ENCODE results near the gene NCMAP.
"Not testable (repeated sequence)": the region's sequence is repeated elsewhere in the genome, so short reads cannot be mapped to it uniquely, and the experiment has no call there.

NCMAP gene

DNA sequence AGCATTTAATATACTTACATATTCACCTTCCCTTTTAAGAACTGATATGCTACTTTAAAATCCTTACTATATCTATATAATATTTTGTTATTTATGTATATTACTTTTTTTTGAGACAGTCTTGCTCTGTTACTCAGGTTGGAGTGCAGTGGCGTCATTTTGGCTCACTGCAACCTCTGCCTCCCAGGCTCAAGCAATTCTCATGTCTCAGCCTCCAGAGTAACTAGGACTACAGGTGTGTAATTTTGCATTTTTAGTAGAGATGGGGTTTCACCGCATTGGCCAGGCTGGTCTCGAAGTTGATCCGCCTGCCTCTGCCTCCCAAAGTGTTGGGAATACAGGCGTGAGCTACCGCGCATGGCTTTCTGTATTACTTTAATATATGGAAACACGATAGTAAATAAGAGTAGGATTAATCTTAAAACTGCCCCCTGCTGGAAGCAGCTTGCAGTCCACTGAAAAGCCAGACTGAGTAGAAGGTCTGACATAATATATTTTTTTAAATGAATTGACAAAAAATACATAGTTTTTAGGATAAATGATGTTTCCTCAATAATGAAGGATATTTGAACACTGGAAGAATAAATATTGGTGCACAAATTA lies 28.8 kb upstream of the NCMAP start:
- DNase-seq (ENCODE audit: insufficient read length) (no peak), FAIRE-seq (no peak)
- TF ChIP-seq POLR2AphosphoS5 (IDR thresholded peaks at IDR 0.05; ENCODE audit: low read depth, low read length) (no peak), POLR2A (IDR thresholded peaks at IDR 0.05; ENCODE audit: low read depth, low read length) (no peak)

DNA sequence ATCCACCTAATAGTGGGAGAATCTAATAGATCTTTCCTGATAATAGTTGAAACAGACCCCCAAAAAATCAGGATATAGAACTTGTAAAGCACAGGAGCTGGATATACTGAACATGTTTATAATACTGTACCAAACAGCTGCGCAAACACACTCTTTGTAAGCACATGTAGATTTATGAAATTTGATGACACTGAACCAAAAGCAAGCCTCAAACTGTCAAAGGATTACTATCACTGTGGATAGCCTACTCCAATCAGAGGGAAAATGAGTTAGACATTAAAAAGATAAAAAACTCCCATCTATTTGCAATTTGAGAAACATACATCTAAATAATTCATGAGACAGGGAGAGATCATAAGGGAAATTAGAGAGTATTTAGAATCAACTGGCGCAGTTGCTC lies 27.1 kb upstream of the NCMAP start:
- DNase-seq (ENCODE audit: insufficient read length): no peak
- TF ChIP-seq POLR2A (IDR thresholded peaks at IDR 0.05; ENCODE audit: low read depth, low read length) (no peak), POLR2AphosphoS5 (IDR thresholded peaks at IDR 0.05; ENCODE audit: low read depth, low read length) (no peak), TAF1 (IDR thresholded peaks at IDR 0.05; ENCODE audit: borderline replicate concordance, low read depth, low read length) (no peak)
- no peak for FAIRE-seq

DNA sequence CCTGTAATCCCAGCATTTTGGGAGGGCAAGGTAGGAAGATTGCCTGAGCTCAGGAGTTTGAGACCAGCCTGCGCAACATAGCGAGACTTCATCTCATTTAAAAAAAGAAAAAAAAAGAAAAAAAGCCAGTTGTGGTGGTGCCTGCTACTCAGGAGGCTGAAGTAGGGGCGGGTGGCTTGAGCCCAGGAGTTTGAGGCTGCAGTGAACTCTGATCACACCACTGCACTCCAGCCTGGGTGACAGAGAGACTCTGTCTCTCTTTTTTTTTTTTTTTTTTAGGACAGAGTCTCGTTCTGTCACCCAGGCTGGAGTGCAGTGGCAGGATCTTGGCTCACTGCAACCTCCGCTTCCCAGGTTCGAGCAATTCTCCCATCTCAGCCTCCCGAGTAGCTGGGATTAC lies 26.6 kb upstream of the NCMAP start:
- DNase-seq (ENCODE audit: insufficient read length); FAIRE-seq: not testable (repeated sequence)

DNA sequence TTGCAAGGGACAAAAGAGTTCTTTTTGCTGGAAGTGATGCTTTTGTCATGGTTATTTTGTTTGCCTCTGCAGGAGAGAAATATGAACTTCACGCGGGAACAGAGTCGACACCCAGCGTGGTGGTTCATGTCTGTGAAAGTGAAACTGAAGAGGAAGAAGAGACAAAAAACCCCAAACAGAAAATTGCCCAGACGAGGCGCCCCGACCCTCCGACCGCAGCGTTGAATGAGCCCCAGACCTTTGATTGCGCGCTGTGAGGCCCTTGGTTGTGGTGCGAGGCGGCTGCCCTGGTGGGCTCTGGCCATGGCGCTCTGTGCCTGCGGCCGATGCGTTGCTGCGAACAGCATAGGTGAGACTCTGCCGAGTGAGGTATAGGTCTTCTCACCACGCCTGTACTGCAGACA lies 20.9 kb upstream of the NCMAP start:
- peak; percentile 86 for FAIRE-seq

DNA sequence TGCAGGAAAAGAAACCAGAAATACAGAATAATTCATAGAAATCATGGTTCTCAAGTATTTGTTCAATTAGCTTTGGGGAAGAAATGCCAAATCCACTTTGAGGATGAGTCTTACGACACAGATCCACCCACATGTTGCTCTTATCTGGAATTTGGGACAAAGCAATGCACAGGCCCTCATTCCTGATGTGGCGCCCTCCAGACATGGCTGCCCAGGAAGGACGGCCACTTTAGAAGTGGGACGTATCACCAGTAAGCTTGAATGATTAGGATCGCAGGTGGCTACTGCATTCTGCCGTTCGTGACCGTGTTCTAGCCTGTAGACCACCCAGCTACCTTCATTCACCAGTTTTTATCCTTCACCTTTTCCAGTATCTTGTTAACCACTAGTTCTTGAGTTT lies 20.1 kb upstream of the NCMAP start:
- DNase-seq (ENCODE audit: insufficient read length) (no peak), FAIRE-seq (peak; percentile 50)
- no peak for TF ChIP-seq TAF1 (IDR thresholded peaks at IDR 0.05; ENCODE audit: borderline replicate concordance, low read depth, low read length)
- TF ChIP-seq POLR2A (IDR thresholded peaks at IDR 0.05; ENCODE audit: low read depth, low read length): no peak
- TF ChIP-seq POLR2AphosphoS5 (IDR thresholded peaks at IDR 0.05; ENCODE audit: low read depth, low read length): no peak

More for the DNA sequence above, 20.9 kb upstream of the NCMAP start:
- no peak for DNase-seq (ENCODE audit: insufficient read length)
- TF ChIP-seq TAF1 (IDR thresholded peaks at IDR 0.05; ENCODE audit: borderline replicate concordance, low read depth, low read length): no peak
- no peak for TF ChIP-seq POLR2AphosphoS5 (IDR thresholded peaks at IDR 0.05; ENCODE audit: low read depth, low read length)
- TF ChIP-seq POLR2A (IDR thresholded peaks at IDR 0.05; ENCODE audit: low read depth, low read length): no peak

DNA sequence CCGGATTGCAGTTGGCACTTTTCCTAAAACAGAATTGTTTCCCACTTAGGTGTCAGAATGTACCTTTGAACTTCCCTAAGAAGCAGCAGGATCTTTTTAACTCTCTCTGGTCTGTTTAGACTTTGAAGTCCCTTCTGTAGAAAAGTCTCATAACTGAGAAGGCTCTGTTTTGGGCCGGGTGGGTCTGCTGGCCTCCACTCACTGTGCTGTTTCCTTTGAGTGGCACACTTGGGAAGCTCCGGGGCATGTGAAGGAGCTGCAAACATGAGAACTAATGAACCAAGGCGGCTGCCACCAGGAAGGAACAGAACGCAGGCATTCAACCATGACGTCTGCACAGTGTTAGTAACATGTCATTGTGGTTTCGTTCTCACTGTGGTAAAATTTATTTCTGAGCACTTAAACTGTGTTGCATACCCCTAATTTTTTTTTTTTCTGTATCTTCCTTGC lies 19.5 kb upstream of the NCMAP start:
- TF ChIP-seq POLR2AphosphoS5 (IDR thresholded peaks at IDR 0.05; ENCODE audit: low read depth, low read length) (no peak), TAF1 (IDR thresholded peaks at IDR 0.05; ENCODE audit: borderline replicate concordance, low read depth, low read length) (no peak), POLR2A (IDR thresholded peaks at IDR 0.05; ENCODE audit: low read depth, low read length) (no peak)
- no peak for DNase-seq (ENCODE audit: insufficient read length)
- peak; percentile 91 for FAIRE-seq

DNA sequence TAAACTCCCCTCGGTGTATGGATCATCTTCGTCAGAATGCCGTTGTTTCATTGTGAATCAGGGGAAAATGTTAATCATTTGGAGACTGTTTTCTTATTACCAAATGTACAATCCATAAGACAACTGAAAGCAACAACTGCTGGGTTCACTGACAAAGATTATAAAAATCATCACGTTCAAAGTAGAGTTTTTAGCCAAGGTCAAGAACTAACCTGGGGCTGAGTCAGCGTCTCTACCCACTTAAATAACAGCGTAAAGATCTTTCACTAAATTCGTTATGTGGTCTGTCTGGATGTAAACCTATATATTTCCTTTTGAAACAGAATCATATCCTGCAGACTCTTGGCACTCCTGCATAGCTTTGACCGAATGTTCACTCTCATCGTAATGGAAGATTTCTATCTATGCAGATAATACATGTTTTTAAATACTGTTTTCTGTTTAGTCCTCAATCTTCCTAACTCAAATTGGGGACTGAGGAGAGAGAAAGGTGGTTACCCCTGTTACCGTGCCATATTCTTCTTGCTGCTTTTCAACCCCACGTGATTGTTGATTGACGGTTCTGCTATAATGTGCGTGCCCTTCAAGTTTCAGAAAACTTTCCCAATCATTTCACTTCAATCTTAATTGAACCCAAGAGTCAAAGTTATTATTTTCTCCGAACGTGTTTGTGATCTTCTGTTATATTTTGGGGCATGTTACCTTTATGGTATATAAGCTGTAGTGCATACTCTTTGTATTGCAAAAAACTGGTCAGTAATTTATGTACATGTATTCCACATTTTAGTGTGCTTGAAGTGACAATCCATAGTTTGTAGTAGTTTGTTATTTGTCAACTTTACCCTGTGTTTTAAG lies 15.6 kb upstream of the NCMAP start:
- no peak for TF ChIP-seq TAF1 (IDR thresholded peaks at IDR 0.05; ENCODE audit: borderline replicate concordance, low read depth, low read length)
- no peak for TF ChIP-seq POLR2AphosphoS5 (IDR thresholded peaks at IDR 0.05; ENCODE audit: low read depth, low read length)
- no peak for TF ChIP-seq POLR2A (IDR thresholded peaks at IDR 0.05; ENCODE audit: low read depth, low read length)
- no peak for FAIRE-seq
- no peak for DNase-seq (ENCODE audit: insufficient read length)

DNA sequence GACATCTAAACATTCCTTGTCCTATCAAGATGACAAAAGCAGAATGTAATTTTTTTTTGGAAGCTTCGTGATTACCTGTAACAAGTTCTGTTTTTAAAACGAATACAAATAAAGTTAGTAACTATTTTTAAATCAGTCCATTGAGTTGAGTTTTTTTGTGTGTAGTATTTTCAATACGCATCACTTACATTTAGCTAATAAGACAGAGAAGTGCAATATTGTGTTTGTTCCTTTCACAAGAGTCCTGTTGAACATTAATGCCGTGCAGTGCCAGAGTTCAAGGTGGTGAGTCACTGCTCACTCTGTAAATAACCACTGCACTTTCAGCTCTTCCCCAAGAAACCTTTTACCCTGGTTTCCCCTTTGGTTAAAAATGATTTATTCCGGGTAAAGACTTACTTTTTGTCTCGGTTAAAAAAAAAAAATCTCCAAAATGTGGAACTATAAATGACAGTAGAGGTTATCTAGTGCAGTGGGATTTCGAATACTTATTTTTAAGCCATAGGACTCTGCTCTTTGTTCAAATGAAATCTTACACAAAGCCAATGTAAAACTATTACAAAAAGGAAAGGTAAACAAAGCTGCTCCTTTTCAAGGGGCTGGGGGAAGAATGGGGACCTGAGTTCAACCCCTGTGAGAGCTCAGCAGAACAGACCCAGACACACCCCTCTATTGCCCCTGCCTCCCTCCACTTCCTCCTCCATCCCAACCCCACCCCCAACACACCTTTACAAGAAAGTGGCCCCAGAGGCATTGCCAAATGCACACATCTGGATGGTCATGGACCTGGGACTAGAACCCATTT lies 14.8 kb upstream of the NCMAP start:
- no peak for FAIRE-seq
- no peak for DNase-seq (ENCODE audit: insufficient read length)
- TF ChIP-seq POLR2A (IDR thresholded peaks at IDR 0.05; ENCODE audit: low read depth, low read length): no peak
- TF ChIP-seq TAF1 (IDR thresholded peaks at IDR 0.05; ENCODE audit: borderline replicate concordance, low read depth, low read length): no peak
- no peak for TF ChIP-seq POLR2AphosphoS5 (IDR thresholded peaks at IDR 0.05; ENCODE audit: low read depth, low read length)

DNA sequence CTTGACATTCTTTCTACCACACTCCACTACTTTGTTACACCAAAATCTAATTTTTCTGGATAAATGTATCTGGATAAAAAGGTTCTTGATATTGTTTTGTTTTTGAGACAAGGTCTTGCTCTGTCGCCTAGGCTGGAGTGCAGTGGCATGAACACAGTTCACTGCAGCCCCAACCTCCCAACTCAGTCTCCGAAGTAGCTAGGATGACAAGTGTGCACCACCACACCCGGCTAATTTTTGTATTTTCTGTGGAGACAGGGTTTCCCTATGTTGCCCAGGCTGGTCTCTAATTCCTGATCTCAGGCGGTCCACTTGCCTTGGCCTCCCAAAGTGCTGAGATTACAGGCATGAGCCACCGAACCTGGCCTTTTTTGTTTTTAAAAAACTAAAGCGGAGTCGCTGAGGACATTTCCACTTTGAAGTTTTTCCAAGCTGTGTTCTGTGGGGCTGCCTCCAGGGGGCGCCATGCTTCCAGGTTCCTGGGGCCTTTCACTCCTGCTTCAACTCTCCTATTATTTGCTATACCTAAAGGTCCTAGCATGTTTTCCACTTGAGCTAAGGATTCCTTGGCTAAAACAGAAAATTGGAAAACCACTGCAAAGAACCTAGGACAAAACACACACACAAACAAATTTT lies 14.1 kb upstream of the NCMAP start:
- DNase-seq (ENCODE audit: insufficient read length): no peak
- TF ChIP-seq POLR2AphosphoS5 (IDR thresholded peaks at IDR 0.05; ENCODE audit: low read depth, low read length) (no peak), TAF1 (IDR thresholded peaks at IDR 0.05; ENCODE audit: borderline replicate concordance, low read depth, low read length) (no peak), POLR2A (IDR thresholded peaks at IDR 0.05; ENCODE audit: low read depth, low read length) (no peak)
- FAIRE-seq: no peak

DNA sequence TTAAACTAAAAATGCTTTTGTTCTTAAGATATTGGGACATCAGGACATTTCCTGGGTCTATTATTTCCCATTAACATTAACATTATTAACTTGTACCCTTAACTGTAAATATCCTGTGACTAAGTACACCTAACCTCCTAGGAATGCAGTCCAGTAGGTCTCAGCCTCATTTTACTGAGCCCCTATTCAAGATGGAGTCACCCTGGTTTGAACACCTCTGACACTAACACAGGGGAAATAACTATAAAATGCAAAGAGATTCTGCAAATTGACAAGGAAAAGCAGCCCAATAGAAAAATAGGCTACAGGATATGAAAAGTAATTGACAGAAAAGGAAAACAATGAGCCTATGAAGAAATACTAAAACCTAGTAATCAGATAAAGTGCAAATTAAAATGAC lies 11.6 kb upstream of the NCMAP start:
- DNase-seq (ENCODE audit: insufficient read length) (no peak), FAIRE-seq (no peak)
- TF ChIP-seq POLR2A (IDR thresholded peaks at IDR 0.05; ENCODE audit: low read depth, low read length) (no peak), TAF1 (IDR thresholded peaks at IDR 0.05; ENCODE audit: borderline replicate concordance, low read depth, low read length) (no peak), POLR2AphosphoS5 (IDR thresholded peaks at IDR 0.05; ENCODE audit: low read depth, low read length) (no peak)

DNA sequence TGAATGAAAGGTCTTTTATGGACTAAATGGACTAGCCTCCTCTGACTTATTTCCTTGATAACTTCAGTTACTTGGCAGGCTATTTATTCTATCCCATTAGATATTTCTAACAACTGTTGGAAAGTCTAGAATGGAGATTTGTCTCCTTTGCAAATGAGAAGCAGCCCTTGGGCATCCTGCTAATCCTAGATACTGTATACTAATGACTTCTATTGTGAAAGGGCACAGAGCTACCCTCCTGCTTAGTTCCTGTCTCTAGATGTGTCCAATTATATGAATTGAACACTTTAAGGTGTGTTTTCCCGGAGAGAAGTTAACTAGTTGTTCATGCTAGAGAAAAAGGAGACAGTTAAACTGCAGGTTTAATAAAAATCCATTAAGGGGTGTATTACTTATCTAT lies 10.2 kb upstream of the NCMAP start:
- FAIRE-seq: no peak
- TF ChIP-seq POLR2AphosphoS5 (IDR thresholded peaks at IDR 0.05; ENCODE audit: low read depth, low read length): no peak
- no peak for TF ChIP-seq POLR2A (IDR thresholded peaks at IDR 0.05; ENCODE audit: low read depth, low read length)
- no peak for TF ChIP-seq TAF1 (IDR thresholded peaks at IDR 0.05; ENCODE audit: borderline replicate concordance, low read depth, low read length)
- no peak for DNase-seq (ENCODE audit: insufficient read length)
